Iris pigment epithelial cell (primary cell): ENCODE data around the gene SARNP.
"Not testable (repeated sequence)": the region's sequence is repeated elsewhere in the genome, so short reads cannot be mapped to it uniquely, and the experiment has no call there.

ENCODE experiments used
- DNase-seq: peaks from one replicate; pipeline ENCODE4 v3.0.0-alpha.2; 2011; ENCODE audit warnings: low read depth

Gene SARNP

GRCh38 chr12:55839345-55840140 lies 22.0 kb upstream of the SARNP start:
- no peak for DNase-seq

GRCh38 chr12:55838361-55838760 lies 20.8 kb upstream of the SARNP start:
- no peak for DNase-seq

DNA sequence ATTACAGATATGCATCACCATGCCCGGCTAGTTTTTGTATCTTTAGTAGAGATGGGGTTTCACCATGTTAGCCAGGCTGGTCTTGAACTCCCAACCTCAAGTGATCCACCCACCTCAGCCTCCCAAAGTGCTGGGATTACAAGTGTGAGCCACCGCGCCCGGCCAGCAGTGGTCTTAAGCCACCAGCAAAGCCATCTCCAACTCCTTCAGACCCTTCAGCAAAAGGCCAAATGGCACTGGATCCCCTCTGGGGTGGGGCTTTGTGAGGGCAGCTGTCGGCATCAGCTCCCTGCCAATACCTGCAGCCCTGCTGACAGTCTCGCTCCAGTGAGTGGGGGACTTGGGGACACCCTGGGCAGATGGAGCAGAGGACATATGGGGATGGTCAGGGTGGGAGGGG lies 16.9 kb upstream of the SARNP start:
- DNase-seq, result not testable (repeated sequence)

DNA sequence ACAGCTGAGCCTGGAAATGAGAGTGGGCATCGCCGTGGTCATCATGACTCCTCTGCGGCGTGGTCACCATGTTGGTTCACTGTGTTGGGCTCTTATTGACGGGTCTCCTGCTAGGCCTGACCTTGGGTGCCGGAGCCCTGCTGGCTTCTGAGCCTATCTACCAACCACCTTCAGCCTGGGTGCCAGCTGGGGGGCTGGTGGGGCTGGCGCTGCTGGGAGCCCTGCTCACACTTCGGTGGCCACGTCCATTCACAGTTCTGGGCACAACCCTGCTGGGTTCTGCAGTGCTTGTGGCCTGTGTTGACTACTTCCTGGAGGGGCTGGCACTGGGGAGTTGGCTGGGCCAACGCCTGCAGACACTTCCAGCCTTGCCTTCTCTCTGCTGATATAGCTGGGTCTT lies 15.5 kb upstream of the SARNP start:
- DNase-seq, result no peak

DNA sequence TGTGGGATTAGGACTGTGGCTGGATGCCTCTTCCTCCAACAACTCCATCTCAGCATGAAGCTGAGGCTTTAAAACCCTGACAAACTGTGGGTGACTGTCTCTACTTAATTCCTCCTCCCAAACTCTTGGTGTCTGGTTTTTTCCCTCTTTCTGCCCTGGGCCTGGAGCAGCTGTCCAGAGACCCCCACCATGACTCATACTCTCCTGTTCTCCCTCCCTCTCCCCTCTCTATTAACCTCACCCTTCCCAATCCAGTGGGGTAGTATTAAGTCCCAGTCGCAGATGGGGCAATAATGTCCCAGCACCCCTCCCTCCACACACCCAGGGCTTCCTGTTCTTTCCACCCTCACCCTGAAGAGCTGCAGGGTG lies 13.9 kb upstream of the SARNP start:
- no peak for DNase-seq

DNA sequence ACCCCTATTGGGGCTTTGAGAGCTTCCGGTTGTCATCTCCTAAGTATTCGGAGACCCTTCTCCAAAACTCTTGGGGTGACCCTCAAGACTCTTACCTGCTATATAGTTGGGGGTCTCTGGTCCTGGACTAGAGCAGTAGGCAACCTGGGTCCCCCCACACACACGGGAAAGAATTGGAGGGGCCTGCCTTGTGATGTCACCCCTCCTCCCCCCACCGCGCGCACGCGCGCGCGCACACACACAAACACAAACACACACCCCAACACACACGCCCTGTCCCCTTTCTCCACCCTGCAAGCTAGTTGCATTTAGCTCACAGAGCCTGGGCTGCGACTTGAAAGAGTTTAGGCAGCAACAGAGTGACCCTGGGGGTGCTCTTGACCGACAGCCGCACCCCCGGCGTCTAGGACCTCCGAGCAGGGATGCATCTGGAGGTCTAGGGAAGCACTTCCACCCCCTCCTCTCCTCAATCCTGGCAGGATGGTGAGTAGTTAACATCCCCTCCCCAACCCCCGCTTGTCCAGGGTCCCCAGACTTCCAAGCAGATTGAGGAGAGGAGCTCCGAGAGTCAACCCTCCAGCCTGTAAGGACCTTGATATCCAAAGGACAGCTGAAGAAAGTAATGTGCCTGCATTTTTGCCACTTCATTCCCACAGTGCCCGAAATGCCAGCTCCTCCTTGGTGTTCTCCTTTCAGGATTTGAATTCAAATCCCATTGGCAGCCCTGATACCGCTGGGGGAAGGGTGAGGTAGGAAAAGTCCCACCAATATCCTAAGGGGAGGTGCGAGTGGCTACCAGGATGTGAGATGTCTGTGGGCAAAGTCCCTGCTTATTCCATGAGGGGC lies 13.3 kb upstream of the SARNP start:
- DNase-seq, result peak; percentile 64

DNA sequence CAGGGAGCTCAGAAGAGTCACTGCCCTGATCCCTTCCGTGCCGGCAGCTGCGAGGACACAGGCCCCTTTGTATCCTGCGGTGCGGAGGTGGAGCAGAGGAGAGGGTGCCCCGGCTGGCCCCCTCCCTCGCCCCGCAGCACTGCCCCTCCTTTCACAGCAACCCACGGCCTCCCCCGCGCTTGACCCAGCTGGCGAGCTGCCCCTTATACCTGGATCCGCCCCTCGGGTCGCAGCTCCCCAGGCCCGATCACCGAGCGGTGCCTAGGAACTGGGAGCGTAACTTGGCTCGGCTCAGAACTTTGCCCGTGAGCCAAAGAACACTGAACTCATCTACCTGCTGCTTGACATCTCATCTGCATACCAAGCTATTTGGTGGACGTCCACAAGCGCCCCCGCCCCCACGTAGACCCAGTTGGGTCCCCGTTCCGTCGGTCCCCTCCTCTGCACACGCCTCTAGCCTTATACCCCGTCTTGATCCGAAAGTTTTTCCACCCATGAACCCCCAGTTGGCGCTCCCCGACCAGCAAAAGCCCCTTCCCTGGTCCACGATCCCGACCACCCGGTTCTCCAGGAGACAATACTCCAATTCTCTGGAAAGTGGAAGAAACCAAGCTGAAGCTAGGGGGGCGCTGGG lies 12.6 kb upstream of the SARNP start:
- DNase-seq, result peak; percentile 20

GRCh38 chr12:55828357-55828756 lies 10.8 kb upstream of the SARNP start:
- DNase-seq, result no peak

- no peak for DNase-seq
Measured at GRCh38 chr12:55827806-55828205, 10.3 kb upstream of the SARNP start.

DNA sequence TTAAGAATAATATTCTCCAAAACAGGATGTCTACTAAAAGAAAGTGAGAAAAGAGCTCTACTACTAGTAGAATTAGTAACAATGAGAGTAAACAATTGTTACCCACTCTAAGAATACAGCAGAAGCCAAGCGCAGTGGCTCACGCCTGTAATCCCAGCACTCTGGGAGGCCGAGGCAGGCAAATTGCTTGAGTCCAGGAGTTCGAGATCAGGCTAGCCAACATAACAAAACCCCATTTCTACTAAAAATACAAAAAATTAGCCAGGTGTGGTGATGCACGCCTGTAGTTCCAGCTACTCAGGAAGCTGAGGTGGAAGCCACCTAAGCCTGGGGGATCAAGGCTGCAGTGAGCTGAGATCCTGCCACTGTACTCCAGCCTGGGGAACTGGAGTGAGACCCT lies 7.2 kb upstream of the SARNP start:
- DNase-seq, result no peak

- no peak for DNase-seq
Measured at GRCh38 chr12:55823419-55823818, 5.9 kb upstream of the SARNP start.

- DNase-seq, result no peak
Measured at GRCh38 chr12:55822228-55822627, 4.7 kb upstream of the SARNP start.

GRCh38 chr12:55820679-55821078 lies 3.2 kb upstream of the SARNP start:
- peak; percentile 33 for DNase-seq

DNA sequence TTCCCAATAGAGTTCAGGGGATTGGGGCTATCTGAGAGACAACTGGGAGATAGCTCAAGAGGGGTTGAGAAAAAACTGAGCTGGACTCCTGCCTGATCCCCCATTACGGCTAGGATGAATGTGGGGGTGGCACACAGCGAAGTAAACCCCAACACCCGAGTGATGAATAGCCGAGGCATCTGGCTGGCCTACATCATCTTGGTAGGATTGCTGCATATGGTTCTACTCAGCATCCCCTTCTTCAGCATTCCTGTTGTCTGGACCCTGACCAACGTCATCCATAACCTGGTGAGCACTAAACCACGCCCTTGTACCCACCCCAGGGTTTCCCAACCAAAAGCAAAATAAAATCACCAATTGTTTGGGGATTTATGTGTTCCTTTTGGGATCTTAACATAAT lies 1.4 kb upstream of the SARNP start:
- peak; percentile 43 for DNase-seq

DNA sequence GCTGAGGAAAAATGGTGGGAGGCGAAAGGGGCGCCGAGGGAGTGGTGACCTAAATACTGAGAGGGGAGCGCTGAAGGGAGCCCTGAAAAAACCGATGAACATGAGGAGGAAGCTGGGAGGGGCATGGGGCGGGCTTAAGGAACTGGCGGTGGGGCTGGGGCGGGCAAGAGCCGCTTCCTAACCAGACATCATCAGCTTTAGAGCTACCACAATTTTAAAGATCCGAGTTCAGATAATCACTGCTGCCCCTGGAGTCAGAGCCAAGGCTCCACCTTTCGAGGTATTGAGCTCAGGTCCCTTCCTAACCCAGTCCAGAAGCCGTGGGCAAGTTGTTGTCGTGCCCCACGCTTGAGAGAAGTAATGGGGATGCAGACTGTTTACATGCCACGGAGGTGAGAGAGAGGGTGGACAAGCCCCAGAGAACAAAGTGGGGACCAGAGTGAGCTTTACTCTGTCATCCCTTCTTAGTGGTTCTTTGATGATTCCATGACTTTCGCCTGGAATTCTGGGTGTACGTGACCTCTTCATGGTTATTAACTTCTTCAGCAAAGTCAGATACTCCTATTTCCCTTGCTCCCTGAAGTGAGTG lies 710 bp upstream of the SARNP start:
- peak; percentile 25 for DNase-seq

DNA sequence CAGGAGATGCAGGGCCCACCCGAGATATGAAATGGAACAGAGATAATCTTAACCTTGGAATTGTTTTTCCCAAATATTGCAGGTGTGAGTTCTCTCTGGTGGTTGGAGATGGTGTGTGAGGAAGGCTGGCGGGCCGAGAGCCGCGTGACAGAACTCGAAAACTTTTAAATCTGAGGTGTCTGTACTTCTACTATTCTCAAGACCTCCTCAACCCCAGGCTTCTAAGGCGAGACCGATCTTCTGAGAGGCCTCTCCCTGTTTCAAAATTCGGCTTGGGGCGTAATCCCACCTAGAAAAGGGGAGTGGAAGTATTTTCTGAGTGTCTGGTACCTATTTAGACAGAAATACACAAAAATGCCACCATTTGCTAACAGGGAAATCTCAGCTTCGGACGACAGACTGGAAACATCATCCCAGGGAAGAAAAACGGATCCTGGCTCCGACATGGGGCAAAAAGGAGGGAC lies 611 bp downstream of the SARNP start:
- DNase-seq, result peak; percentile 27

DNA sequence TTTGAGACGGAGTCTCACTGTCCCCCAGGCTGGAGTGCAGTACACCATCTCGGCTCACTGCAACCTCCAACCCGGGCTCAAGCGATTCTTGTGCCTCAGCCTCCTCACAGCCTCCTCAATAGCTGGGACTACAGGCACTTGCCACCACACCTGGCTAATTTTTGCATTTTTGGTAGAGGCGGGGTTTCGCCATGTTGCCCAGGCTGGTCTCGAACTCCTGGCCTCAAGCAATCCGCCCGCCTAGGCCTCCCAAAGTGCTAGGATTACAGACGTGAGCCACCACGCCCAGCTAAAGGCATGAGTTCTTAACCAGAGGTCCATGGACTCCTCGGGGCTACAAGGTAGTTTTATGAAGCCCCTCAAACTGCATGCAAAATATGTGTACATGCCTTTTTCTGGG lies 2.1 kb downstream of the SARNP start:
- no peak for DNase-seq

DNA sequence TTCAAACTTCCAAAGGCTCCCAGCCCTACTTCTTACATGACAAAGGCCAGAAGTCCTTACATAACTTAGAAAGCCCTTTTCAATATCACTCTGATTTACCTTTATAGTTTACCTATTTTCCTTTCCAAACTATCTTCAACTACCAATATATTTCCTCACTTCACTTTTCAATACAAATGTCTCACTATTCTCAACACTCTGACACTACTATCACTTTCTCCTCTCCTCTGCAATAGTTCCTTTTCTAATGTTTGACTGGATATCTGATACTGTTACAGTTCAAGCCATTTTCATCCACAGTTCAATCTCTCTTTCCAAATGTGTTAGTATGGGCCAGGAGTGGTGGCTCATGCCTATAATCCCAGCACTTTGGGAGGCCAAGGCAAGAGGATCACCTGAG lies 3.3 kb downstream of the SARNP start:
- DNase-seq, result no peak

DNA sequence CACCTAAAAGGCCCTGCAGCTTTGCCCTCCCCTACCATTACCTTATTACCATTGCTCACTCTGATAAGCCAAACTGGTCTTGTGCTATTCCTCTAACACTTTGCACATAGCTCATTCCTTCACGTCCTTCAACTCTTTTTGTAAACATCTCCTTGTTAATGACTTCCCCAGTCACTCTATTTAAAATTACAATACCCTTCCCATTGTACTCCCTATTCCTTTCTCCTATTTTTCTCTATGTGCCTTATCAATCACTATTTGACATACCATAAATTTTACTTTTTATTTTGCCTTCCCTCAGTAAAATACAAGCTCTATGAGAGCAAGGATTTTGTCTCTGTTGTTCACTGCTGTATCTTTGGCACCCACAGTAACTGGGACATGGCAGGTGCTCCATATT lies 5.4 kb downstream of the SARNP start:
- no peak for DNase-seq

- no peak for DNase-seq
Measured at GRCh38 chr12:55809274-55809673, 8.2 kb downstream of the SARNP start.

- DNase-seq, result no peak
Measured at GRCh38 chr12:55806982-55807381, 10.5 kb downstream of the SARNP start.

DNA sequence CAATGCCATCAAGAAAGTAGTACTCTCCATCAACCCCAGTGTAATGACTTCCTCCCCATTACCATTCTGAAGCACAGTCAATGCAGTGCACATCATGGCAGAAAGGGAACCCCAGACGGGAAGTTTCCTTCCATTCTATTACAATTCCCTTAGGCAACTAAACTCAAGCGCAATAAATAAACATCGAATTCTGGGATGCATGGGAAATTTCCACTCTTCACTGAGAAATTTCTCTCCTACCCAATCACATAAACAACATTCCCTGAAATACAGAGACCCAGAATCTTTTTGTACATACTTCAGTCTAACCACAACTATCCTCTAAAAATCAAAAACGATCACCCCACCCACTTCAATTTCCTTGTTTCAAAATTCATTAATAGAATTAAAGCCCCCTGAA lies 20.0 kb downstream of the SARNP start:
- no peak for DNase-seq

GRCh38 chr12:55797068-55797467 lies 20.5 kb downstream of the SARNP start:
- peak; percentile 64 for DNase-seq
